ENCODE results near the gene SNX33. TPM values are rescaled to one million over a fixed set of nuclear protein-coding genes. Genes with fewer than 3 reads are reported as not detected.

Gene SNX33
- total RNA-seq, 1 donor = 39.8 TPM

GRCh38 chr15:75649045-75649761, 1.5 kb downstream of the SNX33 start:
- no peaks in the 10 kb centered on the region for H3K9me3 ChIP-seq (ENCODE audit: low read depth, low read length)
- peak; percentile 76 for DNase-seq (ENCODE audit: insufficient read length, low spot score, missing footprints)
- no peak overlapping the region for H2AFZ ChIP-seq (ENCODE audit: low read length)
- H3K27me3 ChIP-seq (ENCODE audit: insufficient read depth, low read length) = no peaks in the 10 kb centered on the region
- no peak for TF ChIP-seq CTCF (IDR thresholded peaks at IDR 0.05; ENCODE audit: extremely low read depth, low read depth, low read length)
- H3K4me3 ChIP-seq (ENCODE audit: insufficient read depth, low read length) = peak overlapping the region; percentile 96
- peaks cover 54% of the 10 kb centered on the region for H4K20me1 ChIP-seq (ENCODE audit: insufficient read depth, low read length)
- peaks cover 76% of the 10 kb centered on the region for H3K79me2 ChIP-seq (ENCODE audit: insufficient read depth, low read length)
- peaks cover 50% of the 10 kb centered on the region for H3K4me1 ChIP-seq (ENCODE audit: insufficient read depth, low read length)
- peaks cover 18% of the 10 kb centered on the region for H3K36me3 ChIP-seq (ENCODE audit: insufficient read depth, low read length)
- peak overlapping the region; percentile 91 for H3K27ac ChIP-seq (ENCODE audit: low read depth, low read length)
- peak overlapping the region; percentile 93 for H3K4me2 ChIP-seq (ENCODE audit: insufficient read depth, low read length)

- no peak overlapping the region for H2AFZ ChIP-seq (ENCODE audit: low read length)
- peak overlapping the region; percentile 93 for H3K4me2 ChIP-seq (ENCODE audit: insufficient read depth, low read length)
- H3K4me3 ChIP-seq (ENCODE audit: insufficient read depth, low read length) = peak overlapping the region; percentile 96
- no peaks in the 10 kb centered on the region for H3K27me3 ChIP-seq (ENCODE audit: insufficient read depth, low read length)
- no peak for DNase-seq (ENCODE audit: insufficient read length, low spot score, missing footprints)
- peaks cover 83% of the 10 kb centered on the region for H3K79me2 ChIP-seq (ENCODE audit: insufficient read depth, low read length)
- H3K36me3 ChIP-seq (ENCODE audit: insufficient read depth, low read length) = peaks cover 23% of the 10 kb centered on the region
- H3K27ac ChIP-seq (ENCODE audit: low read depth, low read length) = peak overlapping the region; percentile 33
- TF ChIP-seq CTCF (IDR thresholded peaks at IDR 0.05; ENCODE audit: extremely low read depth, low read depth, low read length) = no peak
- peaks cover 61% of the 10 kb centered on the region for H4K20me1 ChIP-seq (ENCODE audit: insufficient read depth, low read length)
- H3K9me3 ChIP-seq (ENCODE audit: low read depth, low read length) = no peaks in the 10 kb centered on the region
- H3K4me1 ChIP-seq (ENCODE audit: insufficient read depth, low read length) = peaks cover 50% of the 10 kb centered on the region
Measured at GRCh38 chr15:75649848-75650247, 2.1 kb downstream of the SNX33 start.

GRCh38 chr15:75650908-75651809, 3.4 kb downstream of the SNX33 start:
- peak; percentile 93 for DNase-seq (ENCODE audit: insufficient read length, low spot score, missing footprints)
- Histone ChIP-seq H3K36me3 (ENCODE audit: insufficient read depth, low read length) (peaks cover 33% of the 10 kb centered on the region), H3K79me2 (ENCODE audit: insufficient read depth, low read length) (peaks cover 94% of the 10 kb centered on the region), H3K4me1 (ENCODE audit: insufficient read depth, low read length) (peaks cover 49% of the 10 kb centered on the region), H3K27ac (ENCODE audit: low read depth, low read length) (peak overlapping the region; percentile 19), H3K4me2 (ENCODE audit: insufficient read depth, low read length) (peak overlapping the region; percentile 93), H2AFZ (ENCODE audit: low read length) (no peak overlapping the region), H3K4me3 (ENCODE audit: insufficient read depth, low read length) (peak overlapping the region; percentile 96), H4K20me1 (ENCODE audit: insufficient read depth, low read length) (peaks cover 74% of the 10 kb centered on the region), H3K27me3 (ENCODE audit: insufficient read depth, low read length) (no peaks in the 10 kb centered on the region), H3K9me3 (ENCODE audit: low read depth, low read length) (no peaks in the 10 kb centered on the region)
- no peak for TF ChIP-seq CTCF (IDR thresholded peaks at IDR 0.05; ENCODE audit: extremely low read depth, low read depth, low read length)

Data from osteoblast (primary cell).